AG10803 (cell line): Measurements from ENCODE around the gene APOA4.

Experiments
- DNase-seq: peaks from one replicate; pipeline ENCODE4 v3.0.0; 2010; ENCODE audit warnings: low read depth
- H3K4me3 ChIP-seq: 2 replicates; pipeline ENCODE4 v1.5.1; 2011; ENCODE audit warnings: mild to moderate bottlenecking, low read length, control low read depth
- CTCF ChIP-seq: conservative IDR thresholded peaks from 2 replicates; pipeline ENCODE4 v1.5.1; 2011; ENCODE audit warnings: mild to moderate bottlenecking, low read length, control low read depth, inconsistent platforms

The APOA4 gene

GRCh38 chr11:116865696-116866095, 42.6 kb upstream of the APOA4 start:
- peak; percentile 92 for DNase-seq

GRCh38 chr11:116864531-116864930, 41.4 kb upstream of the APOA4 start:
- no peak for TF ChIP-seq CTCF
- H3K4me3 ChIP-seq: no peak overlapping the region

More at GRCh38 chr11:116865696-116866095, 42.6 kb upstream of the APOA4 start:
- no peak for TF ChIP-seq CTCF
- no peak overlapping the region for H3K4me3 ChIP-seq

GRCh38 chr11:116862951-116863350, 39.8 kb upstream of the APOA4 start:
- no peak overlapping the region for H3K4me3 ChIP-seq

More at GRCh38 chr11:116864531-116864930, 41.4 kb upstream of the APOA4 start:
- DNase-seq: peak; percentile 75

GRCh38 chr11:116862185-116862584, 39.1 kb upstream of the APOA4 start:
- DNase-seq: no peak
- TF ChIP-seq CTCF: no peak
- H3K4me3 ChIP-seq: no peak overlapping the region

More at GRCh38 chr11:116862951-116863350, 39.8 kb upstream of the APOA4 start:
- no peak for TF ChIP-seq CTCF
- DNase-seq: peak; percentile 69

GRCh38 chr11:116861539-116861938, 38.4 kb upstream of the APOA4 start:
- H3K4me3 ChIP-seq: no peak overlapping the region
- no peak for TF ChIP-seq CTCF
- DNase-seq: peak; percentile 58

- no peak overlapping the region for H3K4me3 ChIP-seq
- TF ChIP-seq CTCF: no peak
- no peak for DNase-seq
Measured at GRCh38 chr11:116860303-116860702, 37.2 kb upstream of the APOA4 start.

- no peak for DNase-seq
- H3K4me3 ChIP-seq: no peak overlapping the region
- no peak for TF ChIP-seq CTCF
Measured at GRCh38 chr11:116859175-116859574, 36.1 kb upstream of the APOA4 start.
